D341Med (cell line): ENCODE data around the gene UNC45B.
"Not testable (repeated sequence)": the region's sequence is repeated elsewhere in the genome, so short reads cannot be mapped to it uniquely, and the experiment has no call there.

Experiments
- DNase-seq: peaks from one replicate; pipeline ENCODE4 v3.0.0; 2012; ENCODE audit warnings: low spot score

The UNC45B gene

DNA sequence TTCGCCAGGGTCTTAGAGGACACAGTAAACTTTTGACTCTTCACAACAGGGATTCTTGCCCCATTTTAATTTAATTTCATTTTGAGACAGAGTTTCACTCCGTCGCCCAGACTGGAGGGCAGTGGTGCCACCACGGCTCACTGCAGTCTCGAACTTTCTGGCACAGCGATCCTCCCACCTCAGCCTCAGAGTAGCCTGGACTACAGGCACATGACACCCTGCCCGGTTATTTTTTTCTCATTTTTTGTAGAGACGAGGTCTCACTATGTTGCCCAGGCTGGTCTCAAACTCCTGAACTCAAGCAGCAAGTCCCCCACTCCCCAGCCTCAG is 5.2 kb upstream of the UNC45B start:
- no peak for DNase-seq

GRCh38 chr17:35144840-35145239 is 2.8 kb upstream of the UNC45B start:
- DNase-seq: no peak

DNA sequence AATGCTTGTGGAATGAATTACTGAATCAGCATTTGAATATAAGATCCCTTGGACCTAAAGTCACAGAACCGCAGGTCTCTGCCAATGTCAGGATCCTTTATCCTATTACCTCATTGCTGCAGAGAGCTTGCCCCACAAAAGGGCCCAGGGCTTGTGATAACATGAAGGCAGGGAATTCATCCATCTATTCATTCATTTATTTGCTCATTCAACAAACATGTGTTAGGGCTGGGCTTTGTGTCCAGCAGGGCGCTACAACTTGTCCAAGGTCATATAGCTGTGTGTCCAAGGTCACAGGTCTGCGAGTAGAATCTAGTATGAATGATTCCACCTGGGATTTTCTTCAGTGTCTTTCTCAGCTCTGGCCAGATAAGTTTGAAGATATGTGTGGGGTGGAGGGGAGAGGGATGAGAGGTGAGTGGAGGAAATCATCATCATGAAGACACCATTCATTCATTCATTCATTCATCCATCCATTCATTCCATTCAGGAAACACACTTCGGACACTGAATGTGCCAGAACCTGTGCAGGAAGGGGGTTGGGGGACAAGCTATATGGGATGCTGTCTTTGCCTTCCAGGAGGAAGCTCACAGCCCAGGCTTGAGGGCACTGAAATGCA is 1.3 kb upstream of the UNC45B start:
- DNase-seq: no peak

DNA sequence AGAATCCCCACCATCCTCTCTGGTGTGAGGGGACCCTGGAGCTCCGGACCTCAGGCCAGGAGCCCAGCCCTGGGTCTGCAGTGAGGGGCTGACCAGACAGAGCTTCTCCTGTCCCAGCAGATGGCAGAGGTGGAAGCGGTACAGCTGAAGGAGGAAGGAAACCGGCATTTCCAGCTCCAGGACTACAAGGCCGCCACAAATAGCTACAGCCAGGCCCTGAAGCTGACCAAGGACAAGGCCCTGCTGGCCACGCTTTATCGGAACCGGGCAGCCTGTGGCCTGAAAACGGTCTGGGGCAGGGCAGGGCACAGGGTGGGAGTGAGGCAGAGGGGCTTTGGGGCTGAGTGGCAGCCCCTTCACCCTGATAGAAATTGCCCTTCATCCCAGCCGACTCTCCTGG is 527 bp downstream of the UNC45B start:
- no peak for DNase-seq

DNA sequence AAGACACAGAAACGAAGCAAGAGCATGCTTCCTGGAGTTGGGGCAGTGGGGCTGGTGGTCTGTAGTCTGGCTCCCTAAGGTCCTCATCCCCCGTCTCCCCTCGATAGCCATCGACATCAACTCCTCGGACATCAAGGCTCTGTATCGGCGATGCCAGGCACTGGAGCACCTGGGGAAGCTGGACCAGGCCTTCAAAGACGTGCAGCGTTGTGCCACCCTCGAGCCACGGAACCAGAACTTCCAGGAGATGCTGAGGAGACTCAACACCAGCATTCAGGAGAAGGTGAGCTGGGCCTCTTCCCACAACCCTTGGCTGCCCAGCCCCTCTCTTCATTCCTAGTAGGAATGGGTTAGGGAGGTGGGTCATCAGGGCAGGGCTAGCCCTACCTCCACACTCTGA is 2.3 kb downstream of the UNC45B start:
- DNase-seq: no peak

GRCh38 chr17:35151080-35151479 is 3.5 kb downstream of the UNC45B start:
- not testable (repeated sequence) for DNase-seq

DNA sequence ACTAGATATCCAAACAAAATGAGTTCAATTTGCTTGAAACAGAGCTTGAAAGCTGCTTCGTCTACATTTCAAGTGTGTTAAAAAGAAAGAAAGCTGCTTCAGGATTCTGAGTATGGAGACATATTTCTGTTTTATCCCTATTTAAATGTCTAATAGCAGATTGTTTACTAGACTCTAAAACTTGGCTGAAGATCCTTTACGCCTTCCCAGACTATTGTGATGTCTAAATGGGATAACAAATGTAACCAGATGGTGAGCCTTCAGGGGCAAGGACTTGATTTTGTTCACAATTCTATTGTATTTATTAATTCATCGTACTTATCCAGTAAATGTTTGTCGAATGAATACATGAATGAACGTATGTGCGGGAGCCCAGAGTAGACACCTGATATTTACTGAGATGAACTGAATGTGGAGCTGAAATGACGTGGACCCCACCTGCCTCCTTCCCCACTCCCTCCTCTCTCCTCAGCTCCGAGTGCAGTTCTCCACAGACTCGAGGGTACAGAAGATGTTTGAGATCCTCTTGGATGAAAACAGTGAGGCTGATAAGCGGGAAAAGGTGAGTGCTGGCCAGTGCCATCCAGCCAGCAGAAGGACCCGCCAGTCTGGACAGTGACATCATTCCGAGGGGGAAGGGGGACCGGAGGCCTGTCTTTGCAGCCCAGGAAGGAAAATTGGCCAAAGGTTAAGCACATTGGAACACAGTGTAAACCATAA is 5.0 kb downstream of the UNC45B start:
- no peak for DNase-seq

- DNase-seq: no peak
Observed at GRCh38 chr17:35154196-35155165, 6.9 kb downstream of the UNC45B start.

DNA sequence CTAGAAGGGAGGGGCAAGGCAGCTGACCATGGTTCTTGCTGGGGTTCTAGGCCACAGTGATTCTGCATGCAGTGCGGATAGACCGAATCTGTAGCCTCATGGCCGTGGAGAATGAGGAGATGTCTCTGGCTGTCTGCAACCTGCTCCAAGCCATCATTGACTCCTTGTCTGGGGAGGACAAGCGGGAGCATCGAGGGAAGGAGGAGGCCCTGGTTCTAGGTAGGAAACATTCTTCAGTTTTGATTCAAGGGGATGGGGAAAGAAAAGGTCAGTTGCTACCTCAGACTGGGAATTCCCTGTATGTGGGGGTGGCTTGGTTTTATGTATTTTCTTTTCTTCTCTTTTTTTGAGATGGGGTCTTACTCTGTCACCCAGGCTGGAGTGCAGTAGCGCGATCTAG is 7.6 kb downstream of the UNC45B start:
- DNase-seq: no peak

GRCh38 chr17:35159940-35160339 is 12.3 kb downstream of the UNC45B start:
- no peak for DNase-seq

DNA sequence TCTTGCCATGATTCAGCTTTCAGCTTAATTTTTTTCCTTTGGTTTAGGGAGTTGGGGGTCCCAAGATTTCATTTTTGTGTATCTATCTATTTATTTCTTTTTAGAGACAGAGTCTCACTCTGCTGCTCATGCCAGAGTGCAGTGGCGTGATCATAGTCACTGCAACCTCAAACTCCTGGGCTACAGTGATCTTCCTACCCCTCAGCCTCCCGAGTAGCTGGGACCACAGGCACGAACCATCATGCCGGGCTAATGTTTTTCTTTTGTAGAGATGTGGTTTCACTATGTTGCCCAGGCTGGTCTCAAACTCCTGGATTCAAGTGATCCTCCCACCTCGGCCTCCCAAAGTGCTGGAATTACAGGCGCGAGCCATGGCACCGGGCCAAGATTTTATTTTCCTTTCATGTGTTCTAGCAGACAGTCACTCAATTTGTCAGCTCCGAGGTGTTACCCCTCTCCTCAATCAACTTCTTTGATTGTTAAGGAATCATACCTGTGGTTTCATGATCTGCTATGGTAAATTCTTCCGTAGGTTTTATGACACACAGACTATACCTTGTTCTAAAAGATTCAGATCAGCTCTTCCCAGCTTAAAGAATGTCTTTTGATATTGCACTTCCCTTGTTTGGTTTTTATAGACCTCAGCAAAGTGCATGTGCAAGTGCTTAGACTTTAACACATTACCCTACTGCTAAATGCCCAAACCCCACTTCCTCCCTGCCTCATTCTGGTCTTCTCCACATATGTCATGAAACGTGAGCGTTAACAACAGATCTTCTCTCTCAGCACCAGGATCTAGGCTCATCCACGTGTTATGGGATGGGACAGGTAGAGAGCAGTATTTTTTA is 13.0 kb downstream of the UNC45B start:
- no peak for DNase-seq

- no peak for DNase-seq
Observed at GRCh38 chr17:35161281-35161761, 13.7 kb downstream of the UNC45B start.

DNA sequence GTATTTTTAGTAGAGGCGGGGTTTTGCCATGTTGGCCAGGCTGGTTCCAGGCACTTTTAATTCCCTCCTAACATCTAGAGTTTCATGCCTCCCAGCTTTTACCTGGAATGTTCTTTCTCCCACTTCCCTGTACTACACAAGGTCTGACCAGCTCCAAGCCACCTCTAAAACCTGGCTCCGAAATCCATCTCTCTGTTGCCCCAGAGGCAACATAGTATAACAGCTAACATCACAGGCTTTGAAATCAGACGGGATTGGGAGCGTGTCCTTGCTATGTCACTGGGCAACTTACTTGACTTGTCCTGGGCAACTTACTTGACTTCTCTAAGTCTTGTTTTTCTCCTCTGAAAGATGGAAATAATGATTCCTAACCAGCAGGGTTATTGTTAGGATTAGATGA is 15.1 kb downstream of the UNC45B start:
- no peak for DNase-seq

GRCh38 chr17:35163886-35164285 is 16.3 kb downstream of the UNC45B start:
- no peak for DNase-seq

- no peak for DNase-seq
Observed at GRCh38 chr17:35164716-35165115, 17.1 kb downstream of the UNC45B start.

DNA sequence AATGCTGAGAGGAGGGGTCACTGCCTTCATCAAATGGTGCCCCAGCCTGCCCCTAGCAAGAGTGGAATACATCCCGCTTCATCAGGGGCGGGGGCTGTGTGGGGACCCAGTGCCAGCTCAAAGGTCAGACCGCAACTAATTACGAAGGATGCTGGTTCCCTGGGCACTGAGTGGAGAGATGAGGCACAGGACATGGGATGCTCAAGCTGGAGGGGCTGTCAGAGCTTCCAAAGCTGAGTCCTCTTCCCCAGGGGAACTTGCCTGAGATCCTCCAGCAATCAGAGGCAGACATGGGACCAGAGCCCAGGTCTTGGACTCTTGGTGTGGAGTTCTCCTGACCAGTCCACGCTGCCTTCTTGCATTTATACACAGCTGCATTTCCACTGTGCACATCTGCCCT is 18.9 kb downstream of the UNC45B start:
- no peak for DNase-seq

GRCh38 chr17:35167046-35167445 is 19.4 kb downstream of the UNC45B start:
- no peak for DNase-seq

DNA sequence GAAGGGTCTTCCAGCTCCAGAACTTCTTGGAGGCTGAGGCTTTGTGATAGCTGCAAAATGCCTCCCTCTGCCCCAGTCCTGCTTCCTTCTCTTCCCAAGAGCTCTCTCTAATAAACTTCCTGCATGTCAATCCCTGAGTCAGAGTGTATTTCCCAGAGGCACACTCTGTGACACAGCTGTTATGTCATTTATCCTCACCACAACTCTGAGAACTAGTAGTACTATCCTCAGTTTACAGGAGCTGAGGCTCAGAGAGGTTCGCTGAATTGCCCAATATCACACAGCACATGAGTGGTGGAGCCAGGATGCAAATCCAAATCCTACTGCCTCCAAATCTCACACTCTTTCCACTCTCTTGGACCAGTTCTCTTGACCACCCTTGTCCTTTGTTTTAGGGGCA is 20.0 kb downstream of the UNC45B start:
- no peak for DNase-seq

DNA sequence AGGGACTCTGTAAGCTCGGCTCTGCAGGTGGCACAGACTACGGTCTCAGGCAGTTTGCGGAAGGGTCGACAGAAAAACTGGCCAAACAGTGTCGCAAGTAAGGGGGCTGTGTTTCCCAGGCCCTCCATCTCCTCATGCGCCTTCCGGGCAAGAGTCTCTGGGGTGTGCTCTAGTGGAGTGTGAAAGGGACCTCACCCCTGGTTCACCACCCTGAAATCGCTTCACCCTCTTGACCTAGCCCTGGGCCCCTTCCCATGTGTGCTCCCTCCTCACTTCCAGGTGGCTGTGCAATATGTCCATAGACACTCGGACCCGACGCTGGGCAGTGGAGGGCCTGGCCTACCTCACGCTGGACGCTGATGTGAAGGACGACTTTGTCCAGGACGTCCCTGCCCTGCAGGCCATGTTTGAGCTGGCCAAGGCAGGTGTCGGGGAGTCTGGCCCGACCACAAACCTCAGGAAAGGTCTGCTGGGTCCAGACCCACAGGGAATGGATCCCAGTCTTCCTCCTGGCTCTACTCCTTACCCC is 22.3 kb downstream of the UNC45B start:
- no peak for DNase-seq

GRCh38 chr17:35170968-35171771 is 23.6 kb downstream of the UNC45B start:
- DNase-seq: no peak

DNA sequence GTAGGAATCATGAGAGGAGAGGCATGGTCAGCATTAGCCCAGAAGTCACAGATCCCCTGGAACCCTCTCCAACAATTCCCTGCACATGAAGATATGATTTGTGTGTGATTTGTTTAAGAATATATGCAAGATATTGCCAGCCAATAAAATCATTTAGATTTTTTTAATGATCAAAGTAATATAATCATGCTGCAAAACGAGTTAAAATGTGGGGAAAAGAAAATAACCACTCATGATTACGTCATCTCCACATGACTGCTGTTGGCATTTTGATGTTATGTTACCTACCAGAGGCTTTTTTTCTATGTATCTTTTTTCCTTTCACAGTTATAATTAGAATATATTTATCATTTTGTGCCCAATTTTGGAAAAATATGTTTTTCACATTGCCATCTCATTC is 24.2 kb downstream of the UNC45B start:
- no peak for DNase-seq
